Measurements from ENCODE around the gene LRP5. TPM values are rescaled to one million over a fixed set of nuclear protein-coding genes. Genes with fewer than 3 reads are reported as not detected.

The LRP5 gene
- total RNA-seq, 2 experiments from 2014 or later: 2.0 to 2.9 TPM

GRCh38 chr11:68418648-68419047, 106.3 kb downstream of the LRP5 start:
- no peak for DNase-seq
- CTCF ChIA-PET: no interaction called here
- no peak overlapping the region for H3K27ac ChIP-seq (ENCODE audit: low read depth in 1 of 2, low read length in 2 of 2)
- Mint-ChIP-seq H3K9me3 (no peaks in the 10 kb centered on the region), H3K4me1 (ENCODE audit: low read depth) (no peaks in the 10 kb centered on the region), H3K36me3 (ENCODE audit: low read depth) (no peaks in the 10 kb centered on the region), H3K4me3 (no peak overlapping the region), H3K27ac (no peak overlapping the region), H3K27me3 (no peaks in the 10 kb centered on the region)
- TF ChIP-seq CTCF (IDR thresholded peaks at IDR 0.05): no peak
- intact Hi-C loops (cut with DNase I, micrococcal nuclease): no loop called here
- H3K9me3 ChIP-seq (ENCODE audit: control insufficient read depth in 1 of 2, insufficient read depth in 1 of 2, low read length in 2 of 2): no peaks in the 10 kb centered on the region
- H3K27me3 ChIP-seq (ENCODE audit: control insufficient read depth in 1 of 2, insufficient read depth in 2 of 2, low read length in 2 of 2): no peaks in the 10 kb centered on the region
- H3K4me1 ChIP-seq (ENCODE audit: insufficient read depth, low read length): no peaks in the 10 kb centered on the region
- ATAC-seq (ENCODE audit: poor library complexity): no peak
- H3K4me3 ChIP-seq (ENCODE audit: low read length): no peak overlapping the region
- POLR2A ChIA-PET: no interaction called here
- H3K36me3 ChIP-seq (ENCODE audit: insufficient read depth, low read length): no peaks in the 10 kb centered on the region

GRCh38 chr11:68420171-68420570, 107.8 kb downstream of the LRP5 start:
- Histone ChIP-seq H3K9me3 (ENCODE audit: control insufficient read depth in 1 of 2, insufficient read depth in 1 of 2, low read length in 2 of 2) (no peaks in the 10 kb centered on the region), H3K4me3 (ENCODE audit: low read length) (no peak overlapping the region), H3K4me1 (ENCODE audit: insufficient read depth, low read length) (no peaks in the 10 kb centered on the region), H3K36me3 (ENCODE audit: insufficient read depth, low read length) (no peaks in the 10 kb centered on the region), H3K27me3 (ENCODE audit: control insufficient read depth in 1 of 2, insufficient read depth in 2 of 2, low read length in 2 of 2) (no peaks in the 10 kb centered on the region), H3K27ac (ENCODE audit: low read depth in 1 of 2, low read length in 2 of 2) (no peak overlapping the region)
- no peak for TF ChIP-seq CTCF (IDR thresholded peaks at IDR 0.05)
- CTCF ChIA-PET: no interaction called here
- Mint-ChIP-seq H3K27me3 (no peaks in the 10 kb centered on the region), H3K36me3 (ENCODE audit: low read depth) (no peaks in the 10 kb centered on the region), H3K4me3 (no peak overlapping the region), H3K9me3 (no peaks in the 10 kb centered on the region), H3K27ac (no peak overlapping the region), H3K4me1 (ENCODE audit: low read depth) (no peaks in the 10 kb centered on the region)
- intact Hi-C loops (cut with DNase I, micrococcal nuclease): no loop called here
- no peak for DNase-seq
- POLR2A ChIA-PET: no interaction called here
- no peak for ATAC-seq (ENCODE audit: poor library complexity)

GRCh38 chr11:68423481-68423880, 111.1 kb downstream of the LRP5 start:
- POLR2A ChIA-PET: no interaction called here
- no peak overlapping the region for H3K27ac ChIP-seq (ENCODE audit: low read depth in 1 of 2, low read length in 2 of 2)
- CTCF ChIA-PET: no interaction called here
- no peaks in the 10 kb centered on the region for H3K27me3 ChIP-seq (ENCODE audit: control insufficient read depth in 1 of 2, insufficient read depth in 2 of 2, low read length in 2 of 2)
- no peaks in the 10 kb centered on the region for H3K36me3 Mint-ChIP-seq (ENCODE audit: low read depth)
- TF ChIP-seq CTCF (IDR thresholded peaks at IDR 0.05): no peak
- H3K4me1 ChIP-seq (ENCODE audit: insufficient read depth, low read length): no peaks in the 10 kb centered on the region
- intact Hi-C loops (cut with DNase I, micrococcal nuclease): no loop called here
- no peaks in the 10 kb centered on the region for H3K4me1 Mint-ChIP-seq (ENCODE audit: low read depth)
- H3K36me3 ChIP-seq (ENCODE audit: insufficient read depth, low read length): no peaks in the 10 kb centered on the region
- peaks cover 0 to 4% of the 10 kb centered on the region in 2 experiments for H3K9me3 ChIP-seq (ENCODE audit: control insufficient read depth in 1 of 2, insufficient read depth in 1 of 2, low read length in 2 of 2)
- no peak overlapping the region for H3K4me3 Mint-ChIP-seq
- no peak overlapping the region for H3K4me3 ChIP-seq (ENCODE audit: low read length)
- ATAC-seq (ENCODE audit: poor library complexity) (no peak), DNase-seq (no peak)
- H3K27ac Mint-ChIP-seq: no peak overlapping the region
- no peaks in the 10 kb centered on the region for H3K27me3 Mint-ChIP-seq
- no peaks in the 10 kb centered on the region for H3K9me3 Mint-ChIP-seq
